NCI-H345 treated with DMSO at 0.1 percent for 48 hours (cell line): ENCODE measurements around the gene STAC3.

ENCODE experiments used
- DNase-seq: peaks from one replicate; lab custom pipeline; 2025; ENCODE audit not compliant: unreplicated experiment; lab: John Stamatoyannopoulos, UW

STAC3 gene

GRCh38 chr12:57211791-57212700, 38.9 kb downstream of the STAC3 start:
- DNase-seq: no peak

DNA sequence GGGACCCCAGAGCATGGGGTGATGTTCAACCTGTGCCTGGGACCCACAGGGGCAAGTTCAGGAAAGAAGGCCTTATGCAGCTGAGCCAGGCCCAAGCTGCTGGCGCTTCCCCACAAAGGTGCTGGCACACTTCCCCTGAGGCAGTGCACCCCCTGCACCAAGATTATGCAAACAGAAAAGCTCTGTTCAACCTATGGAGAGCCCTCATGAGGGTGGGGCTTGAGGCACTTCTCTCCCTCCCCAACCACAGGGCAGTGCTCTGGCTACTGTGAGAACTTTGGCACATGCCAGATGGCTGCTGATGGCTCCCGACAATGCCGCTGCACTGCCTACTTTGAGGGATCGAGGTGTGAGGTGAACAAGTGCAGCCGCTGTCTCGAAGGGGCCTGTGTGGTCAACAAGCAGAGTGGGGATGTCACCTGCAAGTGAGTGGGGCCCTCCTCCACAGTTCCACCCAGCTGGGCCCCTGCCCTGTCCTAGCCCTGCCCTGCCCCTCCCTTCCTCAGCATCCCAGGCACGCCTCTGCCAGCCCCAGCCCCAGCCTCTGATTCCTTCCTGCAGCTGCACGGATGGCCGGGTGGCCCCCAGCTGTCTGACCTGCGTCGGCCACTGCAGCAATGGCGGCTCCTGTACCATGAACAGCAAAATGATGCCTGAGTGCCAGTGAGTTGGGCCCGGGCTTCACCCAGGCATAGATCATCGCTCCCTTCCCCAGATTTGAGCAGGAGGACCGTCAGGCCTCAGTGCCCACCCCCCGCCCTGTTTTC, 39.9 kb downstream of the STAC3 start:
- DNase-seq: no peak

GRCh38 chr12:57210461-57210860, 40.5 kb downstream of the STAC3 start:
- DNase-seq: no peak

DNA sequence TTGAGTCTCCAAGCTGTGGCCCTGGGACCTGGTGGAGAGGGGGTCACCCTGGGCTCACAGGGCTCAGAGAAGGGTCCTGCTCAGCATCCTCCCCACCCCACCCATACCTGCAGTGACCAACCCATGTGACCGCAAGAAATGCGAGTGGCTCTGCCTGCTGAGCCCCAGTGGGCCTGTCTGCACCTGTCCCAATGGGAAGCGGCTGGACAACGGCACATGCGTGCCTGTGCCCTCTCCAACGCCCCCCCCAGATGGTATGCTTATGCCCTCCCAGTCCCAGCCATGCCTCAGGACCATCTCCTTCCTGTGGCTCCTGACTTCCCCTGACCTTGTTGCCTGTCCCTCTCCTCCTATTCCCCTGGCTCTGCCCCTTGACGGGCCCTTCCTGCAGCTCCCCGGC, 41.1 kb downstream of the STAC3 start:
- DNase-seq: no peak

DNA sequence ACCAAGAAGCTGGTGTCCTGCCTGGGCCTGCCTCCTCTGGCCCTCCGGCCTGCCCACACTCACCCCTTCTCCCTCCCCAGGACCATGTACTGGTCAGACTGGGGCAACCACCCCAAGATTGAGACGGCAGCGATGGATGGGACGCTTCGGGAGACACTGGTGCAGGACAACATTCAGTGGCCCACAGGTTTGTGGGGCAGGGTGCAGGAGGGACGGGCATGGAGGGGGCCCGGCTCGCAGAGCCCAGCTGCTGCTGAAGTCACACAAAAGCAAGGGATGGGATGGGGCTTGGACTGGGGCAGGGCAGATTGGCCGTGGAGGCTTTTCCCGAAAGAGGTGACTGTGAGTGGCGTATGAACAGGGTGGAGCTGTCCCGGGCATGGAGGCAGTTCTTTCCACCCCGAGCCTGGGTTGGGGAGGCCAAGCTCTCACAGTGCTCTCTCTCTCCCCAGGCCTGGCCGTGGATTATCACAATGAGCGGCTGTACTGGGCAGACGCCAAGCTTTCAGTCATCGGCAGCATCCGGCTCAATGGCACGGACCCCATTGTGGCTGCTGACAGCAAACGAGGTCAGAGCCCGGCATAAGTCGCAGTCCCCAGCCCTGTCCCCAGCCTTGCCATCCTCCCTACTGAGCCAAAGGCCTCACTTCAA, 42.2 kb downstream of the STAC3 start:
- no peak for DNase-seq

DNA sequence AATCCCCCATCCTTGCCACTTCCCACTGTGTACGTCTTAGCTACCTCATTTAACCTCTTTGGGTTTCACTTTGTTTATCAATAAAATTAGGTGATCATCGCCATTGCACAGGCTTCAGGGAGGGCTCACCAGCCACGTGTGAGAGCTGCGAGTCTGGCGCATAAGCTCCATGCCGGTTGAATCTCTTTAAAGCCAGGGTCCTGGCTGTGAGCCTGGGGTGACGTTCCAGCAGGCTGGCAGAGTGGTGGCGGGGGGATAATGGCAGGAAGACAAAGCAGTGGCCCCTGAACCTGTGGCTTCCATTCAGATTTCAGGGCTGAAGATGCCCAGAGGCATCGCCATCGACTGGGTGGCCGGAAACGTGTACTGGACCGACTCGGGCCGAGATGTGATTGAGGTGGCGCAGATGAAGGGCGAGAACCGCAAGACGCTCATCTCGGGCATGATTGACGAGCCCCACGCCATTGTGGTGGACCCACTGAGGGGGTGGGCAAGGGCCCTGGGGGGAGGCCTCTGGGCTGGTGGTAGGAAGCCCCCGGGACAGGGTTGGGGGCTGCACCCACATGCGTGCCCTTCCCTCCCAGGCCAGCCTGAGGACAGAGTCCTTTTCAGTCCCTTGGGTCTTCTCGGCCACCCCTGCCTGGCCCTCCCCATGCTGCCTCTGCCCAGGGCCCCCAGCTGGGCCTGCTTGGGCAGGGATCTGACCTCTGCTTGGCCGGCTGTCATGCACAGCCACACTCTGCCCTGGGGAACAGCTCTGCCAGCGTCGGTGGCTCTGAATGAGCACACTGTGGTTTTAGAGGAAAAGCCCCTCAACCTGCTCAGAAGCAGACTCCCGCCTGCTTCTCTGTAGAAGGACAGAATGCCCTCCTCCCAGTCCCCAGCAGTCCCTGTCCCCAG, 43.0 kb downstream of the STAC3 start:
- DNase-seq: no peak

DNA sequence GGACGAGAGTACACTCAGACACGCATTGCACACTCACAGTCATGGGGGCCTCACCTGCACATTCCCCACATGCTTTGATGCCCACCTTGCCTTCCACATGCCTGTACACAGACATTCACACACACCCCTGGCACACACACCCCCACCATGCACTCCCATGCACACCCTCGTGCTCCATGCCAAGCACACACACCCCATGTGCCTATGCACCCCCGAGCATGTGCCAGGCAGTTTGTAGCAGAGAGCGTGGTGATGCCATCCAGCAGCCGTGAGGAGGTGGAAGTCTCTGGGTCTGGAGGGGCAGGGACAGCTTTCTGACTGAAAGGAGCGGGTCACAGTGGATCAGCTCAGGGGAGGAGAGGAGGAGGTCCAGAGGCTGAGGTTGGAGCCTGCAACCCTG, 45.1 kb downstream of the STAC3 start:
- DNase-seq: no peak

DNA sequence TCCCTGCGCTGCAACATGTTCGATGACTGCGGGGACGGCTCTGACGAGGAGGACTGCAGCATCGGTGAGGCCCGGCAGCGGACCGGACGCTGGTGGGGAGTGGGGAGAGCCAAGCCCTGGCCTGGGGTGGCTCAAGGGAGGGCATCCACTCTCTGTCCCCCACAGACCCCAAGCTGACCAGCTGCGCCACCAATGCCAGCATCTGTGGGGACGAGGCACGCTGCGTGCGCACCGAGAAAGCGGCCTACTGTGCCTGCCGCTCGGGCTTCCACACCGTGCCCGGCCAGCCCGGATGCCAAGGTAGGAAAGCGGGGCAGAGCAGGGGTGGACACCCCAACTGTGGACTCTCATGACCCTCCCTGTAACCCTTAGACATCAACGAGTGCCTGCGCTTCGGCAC, 45.8 kb downstream of the STAC3 start:
- no peak for DNase-seq

DNA sequence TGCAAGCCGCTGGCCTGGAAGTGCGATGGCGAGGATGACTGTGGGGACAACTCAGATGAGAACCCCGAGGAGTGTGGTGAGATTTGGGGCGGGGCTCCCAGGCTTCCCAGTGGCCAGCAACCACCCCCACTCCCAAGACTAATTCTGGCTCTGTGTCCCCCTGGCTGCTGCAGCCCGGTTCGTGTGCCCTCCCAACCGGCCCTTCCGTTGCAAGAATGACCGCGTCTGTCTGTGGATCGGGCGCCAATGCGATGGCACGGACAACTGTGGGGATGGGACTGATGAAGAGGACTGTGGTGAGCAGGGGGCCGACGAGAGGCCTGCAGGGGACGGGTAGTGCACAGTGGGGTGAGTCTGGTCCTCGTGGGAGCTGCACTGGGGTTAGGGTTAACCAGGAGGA, 46.5 kb downstream of the STAC3 start:
- no peak for DNase-seq

- no peak for DNase-seq
Observed at GRCh38 chr12:57203791-57204190, 47.2 kb downstream of the STAC3 start.

GRCh38 chr12:57203201-57203600, 47.8 kb downstream of the STAC3 start:
- DNase-seq: no peak

GRCh38 chr12:57202321-57202720, 48.7 kb downstream of the STAC3 start:
- no peak for DNase-seq

DNA sequence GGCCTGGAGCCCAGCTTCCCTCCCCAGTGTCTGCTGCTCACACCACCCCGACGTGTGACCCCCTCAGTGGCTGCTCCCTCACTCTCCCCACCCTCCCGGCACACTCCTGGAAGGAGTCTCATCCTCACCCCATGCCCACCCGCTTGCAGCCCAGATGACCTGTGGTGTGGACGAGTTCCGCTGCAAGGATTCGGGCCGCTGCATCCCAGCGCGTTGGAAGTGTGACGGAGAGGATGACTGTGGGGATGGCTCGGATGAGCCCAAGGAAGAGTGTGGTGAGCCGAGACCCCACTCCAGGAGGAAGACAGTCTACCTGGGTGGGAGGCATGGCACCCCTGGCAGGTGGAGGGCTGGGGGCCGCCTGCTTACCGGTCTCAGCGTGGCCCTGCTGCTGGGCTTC, 49.4 kb downstream of the STAC3 start:
- DNase-seq: no peak

DNA sequence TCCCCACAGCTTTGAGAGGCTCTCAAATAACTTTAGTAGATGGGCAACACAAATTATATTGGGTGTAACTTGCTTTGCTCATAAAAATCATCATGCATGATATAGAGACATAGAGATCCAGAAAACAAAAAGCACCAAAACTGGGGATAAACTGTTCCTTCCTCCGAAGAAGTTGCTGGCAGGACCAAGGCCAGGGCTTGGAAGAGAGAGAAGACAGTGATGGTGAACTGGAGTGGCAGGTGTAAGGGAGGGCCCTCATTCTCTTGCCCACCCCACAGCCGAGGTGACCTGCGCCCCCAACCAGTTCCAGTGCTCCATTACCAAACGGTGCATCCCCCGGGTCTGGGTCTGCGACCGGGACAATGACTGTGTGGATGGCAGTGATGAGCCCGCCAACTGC, 49.8 kb downstream of the STAC3 start:
- DNase-seq: no peak

DNA sequence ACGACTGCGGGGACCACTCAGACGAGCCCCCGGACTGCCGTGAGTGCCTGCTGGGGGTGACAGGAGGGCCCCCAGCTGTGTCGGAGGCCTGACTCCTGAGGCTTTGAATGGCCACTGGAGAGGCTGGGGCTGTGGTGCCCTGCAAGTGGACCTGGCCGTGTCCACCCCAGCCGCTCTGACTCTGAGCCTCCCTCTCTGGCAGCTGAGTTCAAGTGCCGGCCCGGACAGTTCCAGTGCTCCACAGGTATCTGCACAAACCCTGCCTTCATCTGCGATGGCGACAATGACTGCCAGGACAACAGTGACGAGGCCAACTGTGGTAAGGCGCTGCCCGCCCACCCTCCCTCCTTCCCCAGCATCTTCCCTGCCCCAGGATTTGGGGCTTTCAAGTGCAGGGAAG, 50.5 kb downstream of the STAC3 start:
- DNase-seq: no peak

- DNase-seq: no peak
Observed at GRCh38 chr12:57199191-57199590, 51.8 kb downstream of the STAC3 start.

DNA sequence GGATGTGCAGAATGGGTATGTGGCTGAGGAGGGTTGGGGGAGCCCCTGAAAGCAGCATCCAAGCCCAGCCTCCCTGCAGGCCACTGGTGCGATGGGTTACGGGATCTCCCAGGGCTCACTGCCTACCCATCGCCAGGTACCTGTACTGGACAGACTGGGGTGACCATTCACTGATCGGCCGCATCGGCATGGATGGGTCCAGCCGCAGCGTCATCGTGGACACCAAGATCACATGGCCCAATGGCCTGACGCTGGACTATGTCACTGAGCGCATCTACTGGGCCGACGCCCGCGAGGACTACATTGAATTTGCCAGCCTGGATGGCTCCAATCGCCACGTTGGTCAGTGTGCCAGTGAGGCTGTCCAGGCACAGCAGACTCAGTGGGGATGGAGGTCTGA, 52.7 kb downstream of the STAC3 start:
- no peak for DNase-seq

DNA sequence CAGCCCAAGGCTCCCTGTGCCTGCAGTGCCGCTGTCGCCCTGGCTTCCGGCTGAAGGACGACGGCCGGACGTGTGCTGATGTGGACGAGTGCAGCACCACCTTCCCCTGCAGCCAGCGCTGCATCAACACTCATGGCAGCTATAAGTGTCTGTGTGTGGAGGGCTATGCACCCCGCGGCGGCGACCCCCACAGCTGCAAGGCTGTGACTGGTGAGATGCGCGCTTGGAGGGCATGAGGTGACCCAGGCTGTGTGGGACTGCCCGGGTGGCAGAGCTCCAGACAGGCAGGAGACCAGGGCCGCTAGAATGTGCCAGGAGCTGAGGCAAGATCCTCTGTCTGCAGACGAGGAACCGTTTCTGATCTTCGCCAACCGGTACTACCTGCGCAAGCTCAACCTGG, 54.0 kb downstream of the STAC3 start:
- no peak for DNase-seq

- DNase-seq: no peak
Observed at GRCh38 chr12:57196439-57196838, 54.5 kb downstream of the STAC3 start.

DNA sequence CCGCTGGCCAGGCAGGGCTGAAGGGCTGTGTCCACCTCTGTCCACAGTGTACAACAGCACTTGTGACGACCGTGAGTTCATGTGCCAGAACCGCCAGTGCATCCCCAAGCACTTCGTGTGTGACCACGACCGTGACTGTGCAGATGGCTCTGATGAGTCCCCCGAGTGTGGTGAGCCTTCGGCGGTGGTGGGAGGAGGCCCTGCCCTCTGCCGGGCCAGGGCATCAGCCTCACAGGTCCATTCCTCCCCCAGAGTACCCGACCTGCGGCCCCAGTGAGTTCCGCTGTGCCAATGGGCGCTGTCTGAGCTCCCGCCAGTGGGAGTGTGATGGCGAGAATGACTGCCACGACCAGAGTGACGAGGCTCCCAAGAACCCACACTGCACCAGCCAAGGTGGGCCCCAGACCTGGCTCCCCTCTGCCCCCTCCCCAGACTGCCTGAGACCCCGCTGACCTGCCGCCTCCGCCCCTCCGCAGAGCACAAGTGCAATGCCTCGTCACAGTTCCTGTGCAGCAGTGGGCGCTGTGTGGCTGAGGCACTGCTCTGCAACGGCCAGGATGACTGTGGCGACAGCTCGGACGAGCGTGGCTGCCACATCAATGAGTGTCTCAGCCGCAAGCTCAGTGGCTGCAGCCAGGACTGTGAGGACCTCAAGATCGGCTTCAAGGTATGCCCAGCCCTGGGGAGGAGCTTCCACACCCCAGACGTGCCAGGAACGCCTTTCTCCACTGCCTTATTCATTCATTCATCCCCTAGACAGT, 55.2 kb downstream of the STAC3 start:
- no peak for DNase-seq
